ENCODE results near the gene DCDC2C. TPM values are rescaled to one million over a fixed set of nuclear protein-coding genes. Genes with fewer than 3 reads are reported as not detected.

DCDC2C gene
- polyA plus RNA-seq, 1 of the 3 experiments (the other 2 are of a cell fraction), result not detected

- ChIA-PET POLR2A (no interaction called here), CTCF (no interaction called here)
- Histone ChIP-seq H3K36me3 (replicated peaks in 1 of 2; ENCODE audit: control insufficient read depth in 1 of 2, insufficient read depth in 2 of 2, low read length in 1 of 2) (no peaks in the 10 kb centered on the region), H3K9me3 (peaks cover 6% of the 10 kb centered on the region; the same call in 1 of the 2 replicates), H3K27me3 (ENCODE audit: insufficient read depth) (no peaks in the 10 kb centered on the region), H3K9ac (no peak overlapping the region), H3K4me2 (no peak overlapping the region), H3K9me2 (no peaks in the 10 kb centered on the region), H3K4me3 (ENCODE audit: low read depth in 2 of 2, low read length in 1 of 2) (no peak overlapping the region), H3F3A (replicated peaks; ENCODE audit: insufficient read depth) (no peaks in the 10 kb centered on the region), H2AFZ (ENCODE audit: low read depth) (no peak overlapping the region), H3K79me2 (ENCODE audit: insufficient read depth) (no peaks in the 10 kb centered on the region), H3K27ac (ENCODE audit: low read depth in 2 of 2, low read length in 1 of 2) (no peak overlapping the region), H3K4me1 (ENCODE audit: control insufficient read depth in 1 of 2, insufficient read depth in 2 of 2, low read depth in 1 of 2, low read length in 1 of 2) (no peaks in the 10 kb centered on the region), H4K20me1 (ENCODE audit: insufficient read depth) (no peaks in the 10 kb centered on the region)
- TF ChIP-seq FOSL2 (IDR thresholded peaks at IDR 0.05; ENCODE audit: borderline replicate concordance, low read depth), result no peak
- no peak for TF ChIP-seq NFIC (IDR thresholded peaks at IDR 0.05; ENCODE audit: borderline replicate concordance)
- TF ChIP-seq USF1 (IDR thresholded peaks at IDR 0.05; ENCODE audit: borderline replicate concordance, low read depth), result no peak
- no peak for TF ChIP-seq YY1 (IDR thresholded peaks at IDR 0.05; ENCODE audit: low read depth)
- no peak for TF ChIP-seq MAX (IDR thresholded peaks at IDR 0.05; ENCODE audit: low read depth)
- no peak for TF ChIP-seq RFX5 (IDR thresholded peaks at IDR 0.05; ENCODE audit: low read length)
- TF ChIP-seq RAD21 (IDR thresholded peaks at IDR 0.05; ENCODE audit: low read length), result no peak
- TF ChIP-seq RCOR1 (IDR thresholded peaks at IDR 0.05; ENCODE audit: low read length), result no peak
- TF ChIP-seq POLR2AphosphoS5 (IDR thresholded peaks at IDR 0.05; ENCODE audit: low read depth, low read length), result no peak
- TF ChIP-seq PBX3 (IDR thresholded peaks at IDR 0.05), result no peak
- no peak for TF ChIP-seq ZBTB33 (IDR thresholded peaks at IDR 0.05; ENCODE audit: borderline replicate concordance, low read depth)
- TF ChIP-seq CHD2 (IDR thresholded peaks at IDR 0.05; ENCODE audit: low read length, partially characterized antibody), result no peak
- no peak for TF ChIP-seq JUND (IDR thresholded peaks at IDR 0.05)
- no peak for TF ChIP-seq CTCF (IDR thresholded peaks at IDR 0.05)
- TF ChIP-seq EZH2phosphoT487 (IDR thresholded peaks at IDR 0.05; ENCODE audit: borderline replicate concordance, low read depth), result no peak
- TF ChIP-seq GATA2 (CRISPR knock-in tag; IDR thresholded peaks at IDR 0.05), result no peak
- TF ChIP-seq MXI1 (IDR thresholded peaks at IDR 0.05; ENCODE audit: low read depth, low read length), result no peak
- 24% methylated on average over 4 of the region's 4 CpGs for WGBS (ENCODE audit: low lambda C conversion rate)
- no peak for DNase-seq
These were observed 172.8 kb downstream of the DCDC2C start for GRCh38 chr2:3876221-3876620.
